NCI-H526 treated with DMSO at 0.1 percent for 48 hours (cell line): ENCODE data around the gene SLC29A4.
"Not testable (repeated sequence)": the region's sequence is repeated elsewhere in the genome, so short reads cannot be mapped to it uniquely, and the experiment has no call there.

Experiments
- DNase-seq: peaks from one replicate; lab custom pipeline; 2025; lab: John Stamatoyannopoulos, UW

Gene SLC29A4, protein sequence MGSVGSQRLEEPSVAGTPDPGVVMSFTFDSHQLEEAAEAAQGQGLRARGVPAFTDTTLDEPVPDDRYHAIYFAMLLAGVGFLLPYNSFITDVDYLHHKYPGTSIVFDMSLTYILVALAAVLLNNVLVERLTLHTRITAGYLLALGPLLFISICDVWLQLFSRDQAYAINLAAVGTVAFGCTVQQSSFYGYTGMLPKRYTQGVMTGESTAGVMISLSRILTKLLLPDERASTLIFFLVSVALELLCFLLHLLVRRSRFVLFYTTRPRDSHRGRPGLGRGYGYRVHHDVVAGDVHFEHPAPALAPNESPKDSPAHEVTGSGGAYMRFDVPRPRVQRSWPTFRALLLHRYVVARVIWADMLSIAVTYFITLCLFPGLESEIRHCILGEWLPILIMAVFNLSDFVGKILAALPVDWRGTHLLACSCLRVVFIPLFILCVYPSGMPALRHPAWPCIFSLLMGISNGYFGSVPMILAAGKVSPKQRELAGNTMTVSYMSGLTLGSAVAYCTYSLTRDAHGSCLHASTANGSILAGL

DNA sequence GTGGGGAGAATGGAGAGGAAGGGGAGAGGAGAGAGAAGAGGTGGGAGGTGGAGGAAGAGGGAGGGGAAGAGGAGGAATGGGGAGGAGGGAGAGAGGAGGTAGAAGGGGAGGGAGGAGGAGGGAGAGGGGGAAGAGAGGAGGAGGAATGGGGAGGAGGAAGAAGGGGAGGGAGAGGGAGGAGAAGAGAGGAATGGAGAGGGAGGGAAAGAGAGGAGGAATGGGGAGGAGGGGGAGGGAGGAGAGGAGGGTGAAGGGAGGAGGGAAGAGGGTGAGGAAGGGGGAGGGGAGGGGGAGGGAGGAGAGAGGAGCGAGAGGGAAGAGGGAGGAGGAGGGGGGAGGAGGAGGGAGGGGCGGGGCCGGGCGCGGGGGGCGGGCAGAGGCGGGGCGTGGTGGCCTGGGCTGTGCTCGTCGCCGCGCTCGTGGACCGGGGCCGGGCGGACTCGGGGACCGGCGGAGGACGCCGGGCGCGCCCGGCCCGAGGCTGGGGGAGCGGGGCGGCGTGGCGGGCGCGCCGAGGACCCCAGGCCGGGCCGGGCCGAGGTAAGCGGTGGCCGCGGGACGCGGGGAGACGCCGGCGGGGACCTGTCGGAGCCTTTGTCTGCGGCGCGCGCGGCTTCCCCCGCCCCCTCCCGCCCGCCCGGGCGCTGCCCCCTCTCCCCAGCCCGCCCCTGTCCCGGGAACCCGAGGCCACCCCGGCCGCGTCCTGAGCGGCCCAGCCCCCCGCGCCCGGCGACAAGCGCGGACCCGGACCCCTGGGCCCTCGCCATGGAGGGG lies at the start of gene SLC29A4:
Gene SLC29A4, plus strand, starts transcription at position 401 of the 774 bp plus-strand sequence. CDS start 4,874 bp downstream, outside the sequence.
- DNase-seq: no peak

DNA sequence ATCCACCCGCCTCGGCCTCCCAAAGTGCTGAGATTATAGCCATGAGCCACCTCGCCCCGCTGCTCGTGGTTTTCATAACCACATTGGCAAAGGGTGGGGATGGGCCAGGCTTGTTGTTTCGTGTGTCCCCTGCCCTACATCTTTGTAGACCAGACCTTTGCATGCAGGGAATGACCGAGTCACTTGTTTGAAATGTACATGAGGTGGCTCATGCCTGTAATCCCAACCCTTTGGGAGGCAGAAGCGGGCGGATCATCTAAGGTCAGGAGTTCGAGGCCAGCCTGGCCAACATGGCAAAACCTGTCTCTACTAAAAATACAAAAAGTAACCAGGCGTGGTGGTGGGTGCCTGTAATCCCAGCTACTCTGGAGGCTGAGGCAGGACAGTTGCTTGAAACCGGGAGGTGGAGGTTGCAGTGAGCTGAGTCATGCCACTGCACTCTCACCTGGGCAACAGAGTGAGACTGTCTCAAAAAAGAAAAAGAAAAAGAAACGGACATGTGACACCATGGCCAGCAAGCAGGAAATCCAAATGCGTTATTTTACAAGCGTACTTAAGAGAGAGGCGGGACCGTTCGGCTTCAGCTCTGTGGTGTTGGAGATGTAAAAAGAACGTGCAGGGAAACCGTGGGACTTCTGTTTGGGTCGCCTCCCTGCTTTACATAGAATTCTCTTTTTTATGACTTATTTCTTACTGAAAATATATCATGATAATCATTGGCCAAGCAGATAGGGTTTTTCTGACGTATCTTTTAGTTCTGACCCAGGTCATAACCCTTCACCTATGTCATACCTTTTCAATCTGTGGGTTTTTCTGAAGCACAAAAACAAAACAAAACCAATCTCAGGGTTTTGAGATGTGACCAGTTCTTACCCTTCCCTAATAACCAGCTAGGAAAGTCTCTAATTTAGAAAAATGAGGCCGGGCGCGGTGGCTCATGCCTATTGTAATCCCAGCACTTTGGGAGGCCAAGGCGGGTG lies 47.6 kb upstream of the SLC29A4 start:
- no peak for DNase-seq

DNA sequence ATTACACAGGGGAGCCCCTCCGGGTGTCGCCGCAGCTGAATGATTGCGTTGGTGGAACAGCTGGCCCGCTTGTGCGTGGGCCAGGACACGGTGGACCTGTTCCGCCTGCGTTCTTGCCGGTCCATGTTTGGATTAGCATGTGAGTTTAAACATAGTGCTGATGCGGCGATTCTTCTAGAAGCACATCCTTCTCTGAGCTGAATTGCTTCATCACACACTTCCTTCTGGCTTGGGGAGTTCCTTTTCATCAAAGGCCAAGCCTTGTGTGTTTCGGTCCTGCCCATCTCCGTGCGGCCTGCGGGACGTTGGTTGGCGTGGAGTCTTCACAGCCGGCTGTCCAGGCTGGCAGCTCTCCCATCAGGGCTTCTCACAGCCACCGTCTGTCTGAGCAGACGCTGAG lies 45.5 kb upstream of the SLC29A4 start:
- no peak for DNase-seq

DNA sequence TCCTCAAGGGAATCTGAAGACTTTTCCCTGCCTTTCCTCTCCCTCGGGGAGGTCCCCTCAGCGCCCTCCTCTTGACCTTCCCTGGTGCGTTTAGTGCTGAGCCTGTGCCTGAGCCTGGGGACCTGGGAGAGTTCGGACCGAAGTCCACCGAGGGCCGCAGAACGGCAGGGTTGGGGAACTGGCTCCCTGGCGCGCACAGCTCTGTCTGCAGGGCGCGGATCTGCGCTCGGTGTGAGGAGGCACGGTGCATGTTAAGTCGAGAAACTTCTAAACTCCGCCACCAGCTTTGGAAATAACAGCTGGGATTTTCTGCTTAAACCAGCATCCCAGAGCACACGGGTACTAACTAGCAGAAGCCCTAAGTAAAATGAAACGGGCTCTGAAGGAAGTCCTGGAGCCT lies 44.2 kb upstream of the SLC29A4 start:
- DNase-seq: no peak

DNA sequence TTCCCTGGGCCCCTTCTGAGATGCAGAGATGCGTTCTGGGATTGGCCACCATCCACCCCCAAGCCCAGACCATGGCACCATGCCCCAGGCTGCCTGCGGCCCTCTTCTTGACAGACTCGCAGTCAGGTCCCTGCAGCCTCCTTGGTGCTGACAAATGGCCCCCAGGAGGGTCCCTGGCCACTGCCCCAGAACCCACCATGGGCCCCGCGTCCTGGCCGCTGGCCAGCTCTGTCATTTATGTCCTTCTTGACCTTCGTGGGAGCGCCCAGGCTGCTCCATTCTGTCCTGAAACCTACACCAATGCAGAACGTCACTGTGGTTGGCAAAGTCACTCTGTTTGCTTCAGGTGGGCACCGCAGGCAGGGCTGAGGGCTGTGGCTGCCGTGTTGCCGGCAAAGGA lies 39.5 kb upstream of the SLC29A4 start:
- no peak for DNase-seq

DNA sequence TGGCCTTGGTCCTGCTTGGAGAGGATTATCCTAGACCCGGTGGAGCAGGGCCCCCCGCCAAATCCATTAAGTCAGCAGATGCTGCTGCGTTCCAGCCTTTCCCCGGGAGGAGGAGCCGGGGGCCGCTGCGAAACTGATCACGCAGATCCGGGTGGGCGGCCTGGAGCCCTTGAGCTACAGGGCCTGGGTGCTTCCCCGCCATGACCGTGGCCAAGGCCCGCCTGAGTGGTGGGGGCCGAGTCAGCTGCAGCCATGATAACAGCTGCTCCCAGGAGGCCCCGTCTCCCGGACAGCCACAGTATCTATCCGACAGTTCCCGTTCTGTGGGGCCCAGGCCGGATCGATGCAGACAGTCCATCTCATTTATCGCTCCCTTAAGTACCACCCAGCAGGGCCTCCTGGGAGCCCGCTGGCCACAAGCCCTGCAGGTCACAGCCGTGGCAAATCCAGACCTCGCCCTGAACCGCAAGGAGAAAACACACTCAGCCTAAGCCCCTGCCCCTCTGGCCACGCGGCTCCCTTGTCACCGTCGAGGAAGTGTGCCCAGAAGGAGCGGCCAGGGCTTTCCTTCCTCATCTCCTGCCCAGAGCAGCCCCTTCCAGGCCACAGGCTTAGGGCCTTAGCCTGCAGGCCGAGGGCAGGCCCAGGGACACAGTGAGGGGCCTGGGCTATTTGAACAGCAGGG lies 34.4 kb upstream of the SLC29A4 start:
- no peak for DNase-seq

DNA sequence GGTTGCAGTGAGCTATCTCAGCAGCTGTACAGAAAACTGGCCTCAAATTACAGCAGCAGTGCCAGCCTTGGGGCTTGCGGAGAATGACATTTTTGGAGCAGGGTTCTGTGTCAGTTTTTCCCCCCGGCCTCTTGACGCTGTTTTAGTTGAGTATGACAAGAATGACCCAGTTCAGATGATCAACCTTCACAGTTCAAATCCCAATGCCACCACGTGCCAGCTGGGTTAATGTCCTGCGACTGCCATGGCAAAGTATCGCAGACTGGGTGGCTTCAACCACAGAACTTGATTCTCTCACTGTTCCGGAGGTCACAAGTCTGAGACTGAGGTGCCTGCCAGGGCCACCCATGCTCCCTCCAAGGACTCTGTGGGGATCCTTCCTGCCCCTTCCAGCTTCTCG lies 32.0 kb upstream of the SLC29A4 start:
- DNase-seq: not testable (repeated sequence)

DNA sequence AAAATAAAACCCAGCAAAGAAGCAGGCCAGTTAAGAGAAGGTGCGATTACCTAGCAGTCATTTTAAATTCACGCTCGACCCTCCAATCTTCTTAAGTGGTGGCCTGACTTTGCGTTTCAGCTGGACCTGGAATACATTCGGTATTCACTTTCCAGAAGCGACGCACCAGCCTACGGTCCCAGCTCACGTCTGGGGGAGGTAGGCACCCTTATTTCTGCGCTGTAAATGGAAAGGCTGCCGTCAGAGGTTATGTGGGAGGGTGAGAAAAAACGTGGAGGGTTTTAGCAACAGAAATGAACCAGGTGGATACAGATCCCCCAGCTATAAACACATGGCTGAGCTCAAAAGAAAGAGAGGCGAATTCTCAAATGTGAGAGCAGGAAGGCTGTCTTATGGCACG lies 29.2 kb upstream of the SLC29A4 start:
- not testable (repeated sequence) for DNase-seq

DNA sequence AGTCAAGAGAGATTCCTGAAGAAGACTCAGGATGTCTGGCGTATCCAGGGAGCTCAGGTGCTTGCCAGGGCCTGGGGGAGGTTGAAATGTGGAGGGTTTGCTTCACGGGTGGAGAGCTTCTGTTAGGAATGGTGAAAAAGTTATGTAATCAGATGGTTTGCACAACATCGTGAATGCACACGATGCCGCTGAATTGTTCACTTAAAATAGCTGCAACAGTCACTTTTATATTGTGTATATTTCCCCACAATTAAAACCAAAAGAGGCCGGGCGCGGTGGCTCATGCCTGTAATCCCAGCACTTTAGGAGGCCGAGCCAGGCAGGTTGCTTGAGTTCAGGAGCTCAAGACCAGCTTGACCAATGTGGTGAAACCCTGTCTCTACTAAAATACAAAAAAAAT lies 28.4 kb upstream of the SLC29A4 start:
- not testable (repeated sequence) for DNase-seq

DNA sequence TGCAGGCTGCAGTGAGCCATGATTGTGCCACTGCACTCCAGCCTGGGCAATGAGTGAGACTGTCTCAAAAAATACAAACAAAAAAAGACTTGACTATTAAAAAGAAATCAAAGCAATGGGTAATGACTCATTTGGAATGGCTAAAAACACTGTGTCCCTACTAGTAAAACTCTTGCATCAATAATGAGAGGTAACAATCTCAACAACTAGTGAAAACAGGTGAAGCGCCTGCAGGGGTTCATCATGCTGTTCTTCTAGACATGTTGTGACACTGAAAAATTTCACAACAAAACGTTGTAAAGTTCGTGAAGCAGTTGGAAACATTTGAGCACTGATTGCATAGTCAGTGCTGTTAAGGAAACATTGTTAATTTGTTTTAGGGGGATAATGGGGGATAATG lies 26.9 kb upstream of the SLC29A4 start:
- no peak for DNase-seq

DNA sequence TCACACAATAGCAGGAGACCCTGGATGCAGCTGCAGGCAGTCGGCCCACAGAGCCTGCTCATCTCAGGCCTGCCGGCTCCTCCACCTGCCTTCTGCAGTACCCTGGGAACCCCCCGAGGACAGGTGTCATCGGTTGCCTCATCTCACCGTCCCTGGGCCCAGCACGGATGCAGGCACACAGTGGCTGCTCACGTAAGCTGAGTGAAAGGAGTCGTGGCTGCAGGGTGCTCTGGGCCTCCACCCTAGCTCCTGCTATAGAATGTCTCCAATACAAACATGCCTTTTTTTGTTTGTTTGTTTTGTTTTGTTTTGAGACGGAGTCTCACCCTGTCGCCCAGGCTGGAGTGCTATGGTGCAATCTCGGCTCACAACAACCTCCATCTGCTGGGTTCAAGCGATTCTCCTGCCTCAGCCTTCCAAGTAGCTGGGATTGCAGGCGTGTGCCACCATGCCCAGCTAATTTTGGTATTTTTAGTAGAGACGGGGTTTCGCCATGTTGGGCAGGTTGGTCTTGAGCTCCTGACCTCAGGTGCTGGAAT lies 22.1 kb upstream of the SLC29A4 start:
- DNase-seq: not testable (repeated sequence)

DNA sequence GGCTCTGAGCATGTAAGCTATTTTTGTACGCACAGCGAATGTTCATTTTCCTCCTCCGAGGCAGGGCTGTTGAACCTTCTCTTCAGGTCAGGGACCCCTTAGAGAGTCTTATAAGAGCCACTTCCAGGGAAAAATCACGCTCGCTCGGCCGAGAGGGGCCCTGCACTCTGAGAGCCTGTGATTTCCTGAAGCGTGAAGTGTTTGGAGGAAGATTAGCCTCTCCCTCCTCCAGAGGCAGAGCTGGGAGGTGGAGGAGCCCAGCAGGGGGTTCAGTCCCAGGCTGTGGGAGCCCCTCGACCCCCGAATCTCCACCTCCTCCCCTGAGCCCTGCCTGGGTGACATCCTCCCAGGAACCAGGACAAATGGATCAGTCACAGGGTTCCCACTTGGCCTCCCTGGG lies 19.7 kb upstream of the SLC29A4 start:
- not testable (repeated sequence) for DNase-seq

DNA sequence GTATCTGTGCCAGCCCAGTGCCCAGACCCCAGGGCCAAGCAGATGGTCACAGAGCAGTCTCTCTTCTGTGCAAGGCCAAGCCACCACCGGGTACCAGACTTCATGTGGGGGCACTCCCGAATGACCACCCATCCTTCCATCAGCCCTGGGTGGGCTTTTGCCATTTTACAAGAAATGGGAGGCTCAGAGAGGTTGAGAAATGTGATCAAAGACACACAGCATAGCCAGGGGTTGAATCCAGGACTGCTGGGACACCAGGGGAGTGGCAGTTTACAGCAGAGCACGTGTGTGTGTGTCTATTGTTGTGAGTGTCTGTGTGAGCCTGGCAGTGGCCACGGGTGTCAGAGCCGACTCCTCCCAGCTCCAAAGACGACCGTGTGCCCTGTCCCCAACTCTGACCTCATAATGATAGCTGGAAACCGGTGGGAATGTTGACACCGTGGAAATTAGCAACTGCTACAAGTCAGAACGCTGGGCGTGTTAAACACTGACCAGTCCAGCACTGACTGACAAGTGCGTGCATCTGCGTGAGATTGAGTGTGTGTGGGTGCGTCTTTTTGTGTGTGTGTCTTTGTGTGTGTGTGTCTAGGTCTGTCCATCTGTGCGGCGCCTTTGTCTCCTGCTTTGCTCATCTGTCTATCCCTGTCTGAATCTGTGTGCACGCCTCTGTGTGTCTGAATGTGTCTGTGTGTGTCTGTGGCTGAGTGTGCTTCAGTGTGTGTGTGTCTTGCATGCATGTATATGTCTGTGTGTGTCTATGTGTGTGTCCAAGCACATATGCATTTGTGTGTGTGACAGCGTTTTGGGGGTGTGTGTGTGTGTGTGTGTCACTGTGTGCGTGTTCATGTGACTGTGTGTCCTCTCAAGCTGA lies 17.2 kb upstream of the SLC29A4 start:
- no peak for DNase-seq

DNA sequence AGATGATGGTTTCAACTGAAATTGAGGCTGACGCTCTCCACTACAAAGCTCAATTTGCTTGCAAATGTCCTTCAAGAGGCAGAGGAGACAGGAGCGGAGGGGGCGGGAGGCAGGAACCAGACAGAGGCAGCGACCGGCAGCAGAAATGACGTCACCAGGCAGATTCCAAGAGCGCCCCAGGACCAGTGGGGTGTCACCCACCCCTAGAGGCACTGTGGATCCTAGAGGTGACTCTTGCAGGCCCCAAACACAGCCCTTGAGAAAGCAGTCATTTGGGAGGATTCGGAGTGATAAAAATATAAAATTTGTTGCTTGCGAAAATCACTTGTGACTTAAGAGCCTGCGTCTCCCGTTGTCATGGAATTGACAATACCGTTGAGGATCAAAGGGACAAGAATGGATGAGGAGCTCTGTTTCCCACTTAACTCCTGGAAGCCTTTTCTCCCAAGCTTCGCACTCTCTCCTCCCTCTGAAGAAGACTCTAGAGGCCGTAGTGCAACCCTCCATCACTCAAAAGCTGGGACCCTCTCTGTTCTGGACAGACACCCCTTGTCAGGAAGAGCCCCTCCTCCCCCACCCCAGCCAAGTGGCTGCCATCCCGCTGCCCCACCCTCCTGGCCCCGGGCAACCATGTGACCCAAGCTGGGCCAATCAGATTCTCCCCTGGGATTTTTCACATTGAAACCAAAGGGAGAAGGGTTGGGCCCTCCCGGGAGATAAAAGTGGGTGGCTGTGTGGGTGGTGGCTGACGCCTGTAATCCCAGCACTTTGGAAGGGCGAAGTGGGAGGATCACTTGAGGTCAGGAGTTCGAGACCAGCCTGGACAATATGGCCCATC lies 16.3 kb upstream of the SLC29A4 start:
- no peak for DNase-seq

DNA sequence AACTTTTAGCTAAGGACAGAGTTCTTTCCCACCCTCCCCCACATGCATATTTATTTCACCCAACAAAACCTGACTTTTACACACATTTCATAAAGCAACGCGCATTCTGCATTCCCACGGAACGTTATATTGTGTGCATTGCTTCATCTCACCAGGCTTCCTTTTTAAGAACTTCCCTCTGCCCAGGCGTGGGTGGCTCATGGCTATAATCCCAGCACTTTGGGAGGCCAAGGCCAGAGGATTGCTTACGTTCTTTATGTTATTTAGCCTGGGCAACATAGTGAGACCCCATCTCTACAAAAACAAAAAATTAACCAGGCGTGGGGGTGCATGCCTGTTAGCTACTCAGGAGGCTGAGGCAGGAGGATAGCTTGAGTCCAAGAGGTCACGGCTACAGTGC lies 14.9 kb upstream of the SLC29A4 start:
- DNase-seq: not testable (repeated sequence)

DNA sequence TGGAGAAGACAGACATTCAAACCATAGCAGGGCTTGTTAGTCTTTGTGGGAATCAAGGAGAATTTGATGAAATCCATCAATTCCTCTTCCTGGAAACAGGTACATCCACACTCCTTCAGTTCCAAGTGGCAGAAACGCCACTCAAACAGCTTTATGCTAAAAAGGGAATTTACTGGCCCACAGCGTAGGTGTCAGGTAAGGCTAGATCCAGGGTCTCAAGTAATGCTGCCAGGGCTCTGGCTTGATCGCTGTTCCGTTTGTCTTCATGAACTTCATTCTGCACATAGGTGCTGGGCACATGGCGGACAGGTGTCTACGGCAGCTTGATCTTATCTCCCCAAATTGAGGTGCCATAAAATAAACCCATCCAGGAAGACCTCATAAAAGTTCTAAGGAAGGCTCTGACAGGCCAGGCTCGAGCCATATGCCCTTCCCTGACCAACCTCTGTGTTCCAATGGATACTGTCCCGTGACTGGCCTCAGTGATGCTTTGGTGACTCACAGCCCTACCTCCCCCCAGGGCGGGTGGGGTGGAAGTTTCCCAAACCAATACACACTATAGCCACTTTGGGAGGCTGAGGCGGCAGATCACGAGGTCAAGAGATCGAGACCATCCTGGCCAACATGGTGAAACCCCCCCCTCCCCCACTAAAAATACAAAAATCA lies 12.6 kb upstream of the SLC29A4 start:
- not testable (repeated sequence) for DNase-seq

DNA sequence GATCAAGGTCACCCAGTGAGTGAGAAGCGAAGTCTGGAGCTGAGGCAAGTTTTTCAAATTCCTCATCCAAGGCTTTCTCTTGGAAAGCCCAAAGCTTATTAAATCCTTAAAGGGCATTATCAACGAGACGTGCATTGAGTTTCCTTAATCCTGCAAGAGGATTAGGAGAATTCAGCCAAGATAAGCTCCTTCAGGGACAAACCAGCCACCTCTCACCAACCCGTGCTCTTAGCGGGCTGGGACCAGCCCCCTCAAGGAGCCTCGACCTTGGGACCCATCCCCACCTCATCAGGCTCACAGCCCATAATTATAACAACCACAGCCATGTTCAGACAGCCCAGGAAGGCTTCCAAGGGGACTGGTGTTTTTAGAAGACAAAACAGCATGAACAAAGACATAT lies 12.0 kb upstream of the SLC29A4 start:
- DNase-seq: no peak

DNA sequence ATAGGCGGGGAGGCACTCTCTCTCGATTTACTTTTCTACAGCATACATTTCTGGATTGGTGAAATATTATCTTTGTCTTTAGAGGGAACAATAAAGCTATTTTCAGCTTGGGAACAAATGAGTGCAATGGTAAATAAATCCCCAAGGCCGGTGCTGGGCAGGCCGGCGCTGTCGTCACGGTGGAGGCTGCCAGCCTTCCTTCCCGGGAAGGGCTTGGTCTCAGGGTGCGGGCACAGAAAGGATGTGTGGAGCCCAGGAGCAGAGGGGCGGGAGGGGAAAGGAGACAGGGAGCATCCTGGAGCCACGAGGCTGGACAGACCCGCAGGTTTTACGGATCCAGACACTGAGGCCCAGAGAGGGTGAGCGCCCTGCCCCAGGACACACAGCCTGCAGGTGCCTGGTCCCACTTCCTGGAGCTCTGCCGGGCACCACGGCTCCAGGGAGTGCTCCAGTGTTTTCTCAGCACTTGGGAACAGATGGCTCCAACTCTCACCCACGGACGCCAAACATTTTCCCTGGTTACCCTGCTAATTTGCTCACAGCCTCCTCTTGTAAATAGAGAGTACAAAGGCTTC lies 8.8 kb upstream of the SLC29A4 start:
- DNase-seq: not testable (repeated sequence)
